HG03159 (cell line): ENCODE data around the gene RPS27L.

ENCODE experiments used
- ATAC-seq: cut with Tn5 transposase; IDR thresholded peaks from one replicate; pipeline ENCODE4 v1.9.1; 2021; ENCODE audit warnings: mild to moderate bottlenecking, moderate library complexity; ENCODE audit not compliant: unreplicated experiment

RPS27L gene

DNA sequence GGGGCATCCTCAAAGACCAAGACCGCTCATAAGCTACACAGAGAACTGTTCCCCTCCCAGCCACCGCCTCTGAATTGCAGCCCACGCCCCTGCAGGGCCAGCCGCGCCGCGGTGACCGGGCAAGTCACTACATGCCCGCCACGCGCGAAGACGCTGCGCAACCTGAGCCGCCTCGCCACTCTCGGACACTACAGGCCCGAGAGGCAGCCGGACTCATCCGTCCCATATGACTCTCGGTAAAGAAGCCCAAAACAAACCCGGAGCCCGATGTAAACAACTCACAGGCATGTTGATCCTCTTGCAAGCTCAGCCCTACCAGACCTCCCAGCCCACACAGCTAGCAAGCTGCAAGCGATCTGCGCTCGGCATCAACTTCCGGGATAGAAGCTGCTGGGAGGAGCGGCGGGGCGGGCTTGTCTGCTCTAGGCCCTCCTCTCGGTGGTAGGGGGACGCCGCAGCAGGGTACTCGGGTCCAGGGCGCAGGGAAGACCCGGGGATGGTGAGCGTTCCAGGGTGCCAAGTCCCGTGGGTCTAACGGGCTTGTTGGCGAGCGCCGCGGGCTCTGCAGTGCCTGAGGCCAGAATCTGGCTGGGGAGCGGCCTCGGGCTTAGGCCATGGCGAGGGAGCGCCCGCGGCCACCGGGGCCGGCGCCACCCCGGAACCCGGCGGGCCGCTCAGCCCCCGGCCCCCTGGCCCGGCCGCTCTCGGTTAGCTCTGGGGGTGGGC lies at the start of gene RPS27L:
TSS of gene RPS27L (minus strand) at position 360 of the 726 bp plus-strand sequence. CDS start at position 288, 72 bp downstream.
- peak; percentile 90 for ATAC-seq

DNA sequence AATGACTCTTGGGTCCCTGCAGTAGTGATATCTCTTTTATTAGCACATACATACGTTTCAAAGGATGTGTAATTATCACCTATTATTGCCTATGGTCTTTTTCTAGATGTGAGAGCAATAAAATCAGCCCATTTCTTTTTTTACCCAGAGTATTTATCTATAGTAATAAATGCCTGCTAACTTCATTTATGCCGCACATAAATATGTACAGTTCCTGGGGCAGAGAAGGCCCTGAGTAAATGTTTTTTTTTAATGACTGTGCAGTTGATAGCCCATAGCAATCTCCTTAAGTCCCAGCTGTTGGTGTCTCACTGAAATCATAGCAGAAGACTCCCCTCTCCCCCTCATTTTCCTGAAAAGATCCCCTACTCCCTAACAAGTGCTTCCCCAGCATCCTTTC lies 48.8 kb upstream of the RPS27L start:
- no peak for ATAC-seq

GRCh38 chr15:63203451-63204090 lies 46.3 kb upstream of the RPS27L start:
- no peak for ATAC-seq

DNA sequence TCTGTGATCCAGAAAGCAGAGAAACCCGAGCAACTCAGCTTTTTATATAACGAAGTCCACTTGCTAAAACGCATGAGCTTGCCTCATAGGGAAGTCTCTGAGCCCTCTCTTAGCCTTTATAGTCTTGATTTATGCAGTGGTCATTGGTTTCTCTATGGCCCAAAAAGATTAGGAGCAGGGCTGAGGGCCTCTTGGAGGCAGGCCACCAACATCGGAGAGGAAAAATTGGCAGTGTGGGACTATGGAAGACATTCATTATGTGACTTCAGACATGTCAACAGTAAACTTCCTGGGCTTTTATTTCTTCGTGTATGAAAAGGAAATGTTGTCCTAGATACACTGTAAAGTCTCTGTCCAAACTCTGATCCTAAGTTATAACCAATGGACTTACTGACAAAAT lies 45.6 kb upstream of the RPS27L start:
- ATAC-seq: no peak

DNA sequence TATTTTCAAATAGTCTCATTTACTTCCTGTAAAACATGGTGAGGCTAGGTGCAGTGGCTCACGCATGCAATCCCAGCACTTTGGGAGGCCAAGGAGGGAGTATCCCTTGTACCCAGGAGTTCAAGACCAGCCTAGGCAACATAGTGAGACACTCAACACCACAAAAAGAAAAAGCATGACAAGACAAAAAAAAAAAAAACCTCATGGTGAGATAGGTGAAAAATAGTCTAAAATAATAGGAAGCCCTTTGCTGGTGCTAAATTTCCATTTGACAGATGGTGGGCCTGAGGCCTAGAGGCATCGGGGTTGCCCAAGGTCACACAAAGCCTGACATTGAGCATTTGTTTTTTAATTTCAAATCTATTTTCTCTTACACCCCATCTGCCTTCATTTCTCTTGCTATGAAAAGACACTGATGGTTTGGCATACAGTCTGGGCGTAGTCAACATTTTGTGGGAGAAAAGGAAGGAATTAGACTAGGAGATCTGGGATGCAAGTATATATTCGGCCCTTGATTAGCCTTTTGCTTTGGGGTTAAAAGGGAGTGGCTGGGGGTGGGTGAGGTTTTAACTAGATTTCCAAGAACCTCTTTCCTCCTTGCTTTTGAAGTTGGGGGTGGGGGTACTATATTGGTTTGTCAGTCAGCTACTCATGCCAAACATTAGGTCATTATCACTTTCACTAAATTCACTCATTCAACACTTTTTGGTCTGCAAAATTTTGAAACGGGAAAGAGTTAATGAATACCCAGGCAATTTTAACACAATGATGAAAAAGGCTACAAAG lies 43.4 kb upstream of the RPS27L start:
- ATAC-seq: no peak

- ATAC-seq: no peak
Observed at GRCh38 chr15:63198371-63199250, 41.3 kb upstream of the RPS27L start.

DNA sequence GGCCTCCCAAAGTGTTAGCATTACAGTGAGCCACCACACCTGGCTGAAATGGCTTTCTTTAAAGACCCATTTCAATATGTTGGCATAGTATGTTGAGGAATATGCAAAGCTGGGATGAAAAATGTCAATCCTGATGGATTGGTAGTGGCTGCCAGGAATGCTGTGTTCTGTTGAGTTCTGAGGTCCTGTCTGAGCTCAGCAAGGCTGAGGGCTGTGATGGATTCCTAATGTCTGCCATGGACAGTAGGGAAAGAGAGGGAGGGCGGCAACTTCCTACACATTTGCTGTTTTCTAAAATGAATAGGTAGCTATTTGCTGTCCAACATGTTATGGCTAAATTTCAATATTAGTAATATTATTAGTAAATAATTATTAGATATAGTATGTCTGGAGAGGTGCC lies 40.3 kb upstream of the RPS27L start:
- no peak for ATAC-seq

DNA sequence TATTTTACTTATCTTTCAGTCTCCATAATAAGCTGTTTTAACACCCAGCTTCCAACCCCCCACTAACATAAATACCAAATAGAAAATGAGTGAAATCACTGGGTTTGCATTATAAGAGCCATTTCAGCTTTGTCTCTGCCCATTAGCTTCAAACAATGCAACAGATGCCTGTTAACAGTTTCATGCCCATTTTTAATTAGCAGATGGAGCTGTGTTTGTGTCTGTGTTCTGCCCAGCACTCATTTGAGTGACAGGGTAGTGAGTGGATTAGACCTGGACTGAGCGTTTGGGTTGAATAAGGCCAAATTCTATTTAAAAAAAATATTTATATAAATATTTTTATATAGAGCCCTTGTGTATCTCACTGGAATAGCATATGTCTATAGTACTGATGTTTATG lies 39.6 kb upstream of the RPS27L start:
- no peak for ATAC-seq

GRCh38 chr15:63195569-63196015 lies 38.3 kb upstream of the RPS27L start:
- ATAC-seq: no peak

GRCh38 chr15:63194880-63195568 lies 37.7 kb upstream of the RPS27L start:
- no peak for ATAC-seq

GRCh38 chr15:63194302-63194701 lies 37.0 kb upstream of the RPS27L start:
- no peak for ATAC-seq

- no peak for ATAC-seq
Observed at GRCh38 chr15:63192619-63193206, 35.4 kb upstream of the RPS27L start.

DNA sequence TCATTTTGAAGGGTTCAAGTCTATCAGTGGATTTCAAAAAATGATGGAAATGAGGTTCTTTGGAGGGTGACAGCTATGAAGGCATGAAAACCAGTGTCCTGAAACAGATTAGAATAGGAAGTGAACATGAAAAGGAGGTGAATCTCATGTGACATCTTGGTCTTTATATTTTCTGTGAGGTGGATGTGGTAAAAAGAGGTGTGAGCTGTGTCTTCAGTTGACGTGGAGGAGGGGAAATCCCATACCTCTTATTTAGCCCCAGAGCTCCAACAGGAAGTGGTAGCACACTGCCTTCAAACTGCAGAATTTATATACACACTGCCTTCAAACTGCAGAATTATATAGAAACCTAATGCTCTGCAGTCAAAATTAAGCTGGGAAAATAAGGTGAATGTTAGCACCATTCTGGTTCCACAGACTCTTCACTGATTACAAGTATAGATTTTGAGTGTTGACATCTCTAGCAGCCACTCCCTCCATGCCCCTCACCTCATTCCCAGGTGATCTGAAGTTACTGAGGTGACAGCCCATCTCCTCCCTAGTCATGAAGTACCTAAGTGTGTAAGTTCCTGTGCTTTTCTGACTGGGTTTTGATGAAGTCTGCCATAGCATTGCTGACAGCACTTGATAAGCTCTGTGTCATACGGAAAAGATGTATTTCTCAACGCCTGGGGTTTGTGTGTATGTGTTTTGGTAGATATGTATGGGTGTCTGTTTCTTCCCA lies 34.8 kb upstream of the RPS27L start:
- no peak for ATAC-seq

- ATAC-seq: no peak
Observed at GRCh38 chr15:63190769-63191649, 33.7 kb upstream of the RPS27L start.

- ATAC-seq: no peak
Observed at GRCh38 chr15:63189941-63190768, 32.9 kb upstream of the RPS27L start.

- peak; percentile 75 for ATAC-seq
Observed at GRCh38 chr15:63188926-63189871, 31.9 kb upstream of the RPS27L start, which contains the start of gene RAB8B. Gene RAB8B, plus strand, starts transcription at chr15:63189606. Its CDS starts 19 bp downstream, at chr15:63189625.
